ENCODE results near the gene PRRG3.

- no peak for TF ChIP-seq CTCF (IDR thresholded peaks at IDR 0.05)
- no peak for TF ChIP-seq POLR2AphosphoS5 (IDR thresholded peaks at IDR 0.05)
- TF ChIP-seq EP300 (IDR thresholded peaks at IDR 0.05) = no peak
- no peak for TF ChIP-seq POLR2A (IDR thresholded peaks at IDR 0.05)
Measured at GRCh38 chrX:151745651-151746050, 50.4 kb downstream of the PRRG3 start.
